GM23248 (cell line): Measurements from ENCODE around the gene CORO7. TPM values are rescaled to one million over a fixed set of nuclear protein-coding genes. Genes with fewer than 3 reads are reported as not detected.

Source experiments
- DNase-seq: peaks from one replicate; pipeline ENCODE4 v3.0.0-alpha.2; 2015
- H2AFZ ChIP-seq: fragments of 200-600 bp; sonication (generic); 2 replicates; pipeline ENCODE4 v1.6.1; 2016; ENCODE audit warnings: antibody characterized with exemption
- H3F3A ChIP-seq: fragments of 200-600 bp; sonication (generic); 2 replicates; pipeline ENCODE4 v1.6.1; 2016; ENCODE audit warnings: mild to moderate bottlenecking, antibody characterized with exemption, mixed run types; ENCODE audit not compliant: insufficient read depth
- H3K27ac ChIP-seq: fragments of 200-600 bp; sonication (generic); 2 replicates; pipeline ENCODE4 v1.5.1; 2016; ENCODE audit warnings: mild to moderate bottlenecking
- H3K27me3 ChIP-seq: fragments of 200-600 bp; sonication (generic); replicated peaks from 2 replicates; pipeline ENCODE4 v1.6.1; 2016; ENCODE audit warnings: mild to moderate bottlenecking; ENCODE audit not compliant: insufficient read depth
- H3K36me3 ChIP-seq: fragments of 200-600 bp; sonication (generic); 2 replicates; pipeline ENCODE4 v1.6.1; 2016; ENCODE audit warnings: low read depth, mild to moderate bottlenecking
- H3K4me1 ChIP-seq: fragments of 200-600 bp; sonication (generic); 2 replicates; pipeline ENCODE4 v1.6.1; 2016; ENCODE audit warnings: mild to moderate bottlenecking; ENCODE audit not compliant: insufficient read depth
- H3K4me2 ChIP-seq: fragments of 200-600 bp; sonication (generic); one replicate; pipeline ENCODE4 v1.6.1; 2016; ENCODE audit warnings: mild to moderate bottlenecking; ENCODE audit not compliant: unreplicated experiment
- H3K4me3 ChIP-seq: fragments of 200-600 bp; sonication (generic); 2 replicates; pipeline ENCODE4 v1.5.1; 2016; ENCODE audit warnings: mild to moderate bottlenecking
- H3K79me2 ChIP-seq: fragments of 200-600 bp; sonication (generic); 2 replicates; pipeline ENCODE4 v1.6.1; 2016; ENCODE audit warnings: mild to moderate bottlenecking; ENCODE audit not compliant: insufficient read depth
- H3K9ac ChIP-seq: fragments of 200-600 bp; sonication (generic); 2 replicates; pipeline ENCODE4 v1.6.1; 2016; ENCODE audit warnings: mild to moderate bottlenecking
- H3K9me2 ChIP-seq: fragments of 200-600 bp; sonication (generic); 2 replicates; pipeline ENCODE4 v1.6.1; 2016; ENCODE audit warnings: mixed run types, mild to moderate bottlenecking, moderate library complexity; ENCODE audit not compliant: insufficient read depth
- H3K9me3 ChIP-seq: fragments of 200-600 bp; sonication (generic); one replicate; pipeline ENCODE4 v1.6.1; 2017; ENCODE audit warnings: low read depth
- H4K20me1 ChIP-seq: fragments of 200-600 bp; sonication (generic); 2 replicates; pipeline ENCODE4 v1.6.0; 2016; ENCODE audit not compliant: insufficient read depth
- EZH2 ChIP-seq: fragments of 200-600 bp; sonication (generic); IDR thresholded peaks from 2 replicates; pipeline ENCODE4 v1.6.1; 2018; ENCODE audit warnings: antibody characterized with exemption, mild to moderate bottlenecking; ENCODE audit not compliant: insufficient read depth, poor library complexity, severe bottlenecking
- EZH2phosphoT487 ChIP-seq: fragments of 200-600 bp; sonication (generic); IDR thresholded peaks from 2 replicates; pipeline ENCODE4 v1.6.1; 2018; ENCODE audit warnings: antibody characterized with exemption, moderate library complexity, mild to moderate bottlenecking, low read depth; ENCODE audit not compliant: insufficient read depth
- WGBS, 2 experiments: methylation state at CpG; one replicate each; pipeline ENCODE4 v1.1.6; 2015 to 2017; ENCODE audit warnings: low lambda C conversion rate in 2 of 2, low coverage in 1 of 2; ENCODE audit errors: missing lambda C conversion rate in 2 of 2; 5-methylcytosine and 5-hydroxymethylcytosine counted together
- in situ Hi-C: fragments of 300-500 bp; cut with MboI; formaldehyde crosslinking; loops from 2 replicates; pipeline ENCODE4 v1.15.0; 2020
- polyA plus RNA-seq: library from polyadenylated mRNA; unstranded; fragments of >200 nt; fragmentation: Nextera tagmentation; extraction: Ambion mirVana; gene quantifications from 2 replicates; pipeline ENCODE4 v1.2.1, GENCODE V29; 2016
- total RNA-seq: library from RNA; depleted of rRNA; stranded (reverse); fragments of >200 nt; shearing (Covaris generic); gene quantifications from 2 replicates; pipeline ENCODE4 v1.2.3, GENCODE V29; 2014

Gene CORO7
- total and polyA plus RNA-seq, 2 experiments from 2014 or later = 7.3 to 13.2 TPM

DNA sequence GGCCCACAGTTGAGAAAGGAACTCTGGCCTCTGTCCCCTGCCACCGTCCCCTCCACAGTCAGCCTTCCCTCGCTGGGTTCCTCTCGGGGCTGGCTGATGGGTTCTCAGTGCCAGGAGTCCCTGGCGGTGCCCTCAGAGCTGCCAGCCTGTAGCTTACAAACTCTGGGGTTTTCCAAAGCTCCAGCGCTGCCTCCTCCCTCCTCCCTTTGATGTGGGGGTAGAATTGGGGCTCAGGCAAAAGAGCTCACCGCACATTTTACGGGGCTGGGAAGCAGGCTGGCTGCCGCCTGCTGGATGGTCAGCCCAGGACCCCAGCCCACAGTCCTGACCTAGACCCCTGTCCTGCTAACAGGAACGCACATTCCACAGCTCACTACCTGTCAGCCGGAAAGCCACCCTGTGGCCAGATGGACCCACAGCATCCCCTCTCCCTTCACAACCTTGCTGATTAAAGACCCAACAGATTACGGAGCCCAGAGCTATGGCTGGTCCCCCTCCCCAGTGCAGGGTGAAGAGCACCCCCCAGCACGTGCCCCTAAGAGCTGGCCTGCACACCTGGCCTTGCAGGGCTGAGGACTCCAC is 38.7 kb downstream of the CORO7 start:
- no peak overlapping the region for H2AFZ ChIP-seq
- peaks cover 3% of the 10 kb centered on the region; the same call in 1 of the 2 replicates for H3K36me3 ChIP-seq
- in situ Hi-C loops = no loop called here
- H3F3A ChIP-seq = peaks cover 21% of the 10 kb centered on the region; the same call in 1 of the 2 replicates
- H3K4me1 ChIP-seq = peaks cover 57% of the 10 kb centered on the region
- no peak for TF ChIP-seq EZH2phosphoT487
- no peak for TF ChIP-seq EZH2
- 19 to 28% methylated on average over 10 to 12 of the region's 12 CpGs for WGBS, 2 experiments
- H3K4me3 ChIP-seq = peak overlapping the region; percentile 47
- DNase-seq = peak; percentile 70
- H3K9me3 ChIP-seq = no peaks in the 10 kb centered on the region
- no peaks in the 10 kb centered on the region for H4K20me1 ChIP-seq
- H3K27ac ChIP-seq = peak overlapping the region; percentile 100
- no peaks in the 10 kb centered on the region for H3K27me3 ChIP-seq
- no peaks in the 10 kb centered on the region for H3K9me2 ChIP-seq
- H3K79me2 ChIP-seq = peaks cover 90% of the 10 kb centered on the region
- peak overlapping the region; percentile 97 for H3K4me2 ChIP-seq
- H3K9ac ChIP-seq = peak overlapping the region; percentile 99

DNA sequence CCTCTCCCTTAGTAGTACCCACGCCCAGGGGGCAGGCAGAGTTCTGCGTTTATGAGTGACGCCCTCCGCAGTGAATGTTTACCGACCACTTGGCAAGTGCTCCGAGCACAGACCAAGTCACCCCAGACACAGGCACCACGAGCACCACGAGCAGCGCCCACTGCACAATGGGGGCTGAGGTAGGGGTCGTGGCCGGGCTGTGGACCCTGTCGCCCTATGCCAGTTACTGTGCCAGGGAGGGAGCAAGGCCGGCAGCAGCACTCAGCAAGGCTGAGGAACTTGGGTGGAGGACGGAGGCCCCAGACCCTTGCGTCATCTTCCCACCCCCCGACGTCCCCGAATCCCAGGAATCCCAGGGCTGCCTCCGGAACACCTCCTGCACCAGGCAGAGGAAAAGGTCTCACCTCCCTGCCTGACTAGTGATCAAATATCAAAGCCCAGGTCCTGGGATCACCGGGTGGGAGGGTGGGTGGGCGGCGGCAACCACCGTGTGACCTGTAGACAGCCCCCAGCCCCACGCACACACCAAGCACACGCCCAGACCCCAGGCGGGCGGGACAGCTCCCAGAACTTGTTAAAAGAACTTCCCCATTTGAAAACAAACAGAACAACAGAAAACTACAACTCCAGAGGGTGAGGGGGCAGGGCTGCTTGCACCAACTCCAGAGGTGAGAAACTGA is 39.4 kb downstream of the CORO7 start:
- H3K36me3 ChIP-seq = no peaks in the 10 kb centered on the region
- DNase-seq = no peak
- no peak for TF ChIP-seq EZH2phosphoT487
- TF ChIP-seq EZH2 = no peak
- H3K27me3 ChIP-seq = no peaks in the 10 kb centered on the region
- H3K4me3 ChIP-seq = peak overlapping the region; percentile 100
- peaks cover 57% of the 10 kb centered on the region for H3K4me1 ChIP-seq
- H3K9me3 ChIP-seq = no peaks in the 10 kb centered on the region
- H3K27ac ChIP-seq = peak overlapping the region; percentile 100
- in situ Hi-C loops = no loop called here
- peaks cover 26% of the 10 kb centered on the region for H3F3A ChIP-seq
- 2 to 4% methylated on average over 27 of the region's 27 CpGs for WGBS, 2 experiments
- peaks cover 95% of the 10 kb centered on the region for H3K79me2 ChIP-seq
- H4K20me1 ChIP-seq = no peaks in the 10 kb centered on the region
- H3K4me2 ChIP-seq = peak overlapping the region; percentile 97
- H3K9me2 ChIP-seq = no peaks in the 10 kb centered on the region
- no peak overlapping the region for H2AFZ ChIP-seq
- peak overlapping the region; percentile 99 for H3K9ac ChIP-seq

DNA sequence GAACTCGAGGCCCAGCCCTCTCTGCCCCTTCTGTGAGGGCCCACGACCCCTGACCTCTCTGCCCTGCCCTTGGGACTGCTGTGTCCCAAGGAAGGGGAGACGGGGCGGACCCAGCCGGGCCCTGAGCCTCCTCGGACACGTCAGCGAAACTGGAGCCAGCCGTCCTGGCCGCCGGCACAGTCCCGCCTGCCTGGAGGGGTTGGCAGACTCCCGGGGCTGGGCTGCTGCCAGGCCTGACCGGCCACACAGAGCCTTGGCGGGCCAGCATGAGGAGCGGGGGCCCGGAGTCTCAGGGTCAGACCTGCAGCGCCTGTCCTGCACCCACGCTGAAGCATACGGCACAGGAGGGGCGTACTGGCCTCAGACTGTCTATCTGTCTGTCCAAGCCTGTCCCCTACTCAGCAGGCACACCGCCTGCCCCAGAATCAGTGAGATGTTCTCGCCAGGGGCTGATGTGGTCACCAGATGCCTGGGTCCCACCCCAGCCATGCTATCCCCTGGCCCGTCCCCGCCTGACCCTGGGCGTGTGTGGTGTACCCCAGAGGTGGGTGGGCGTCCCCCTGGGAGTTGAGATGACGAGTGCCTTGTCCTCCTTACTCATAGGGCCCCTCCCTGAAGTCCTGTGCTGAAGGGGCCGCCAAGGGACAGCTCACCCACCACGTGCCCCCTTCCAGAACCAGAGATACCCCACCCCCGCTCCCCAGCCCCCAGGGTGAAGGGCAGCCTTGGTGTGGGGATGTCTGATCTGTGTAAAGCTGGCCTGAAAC is 40.1 kb downstream of the CORO7 start:
- Histone ChIP-seq H3K4me2 (peak overlapping the region; percentile 97), H3K79me2 (peaks cover 91% of the 10 kb centered on the region), H3K9ac (peak overlapping the region; percentile 99), H3K27ac (peak overlapping the region; percentile 100), H3K9me2 (no peaks in the 10 kb centered on the region), H3F3A (peaks cover 28% of the 10 kb centered on the region), H3K27me3 (no peaks in the 10 kb centered on the region), H3K4me3 (peak overlapping the region; percentile 100), H3K36me3 (no peaks in the 10 kb centered on the region), H3K9me3 (no peaks in the 10 kb centered on the region), H4K20me1 (no peaks in the 10 kb centered on the region), H3K4me1 (peaks cover 59% of the 10 kb centered on the region), H2AFZ (no peak overlapping the region)
- DNase-seq = peak; percentile 94
- in situ Hi-C loops = no loop called here
- WGBS, 2 experiments = 0 to 1% methylated on average over 26 to 30 of the region's 31 CpGs
- TF ChIP-seq EZH2 (no peak), EZH2phosphoT487 (no peak)

DNA sequence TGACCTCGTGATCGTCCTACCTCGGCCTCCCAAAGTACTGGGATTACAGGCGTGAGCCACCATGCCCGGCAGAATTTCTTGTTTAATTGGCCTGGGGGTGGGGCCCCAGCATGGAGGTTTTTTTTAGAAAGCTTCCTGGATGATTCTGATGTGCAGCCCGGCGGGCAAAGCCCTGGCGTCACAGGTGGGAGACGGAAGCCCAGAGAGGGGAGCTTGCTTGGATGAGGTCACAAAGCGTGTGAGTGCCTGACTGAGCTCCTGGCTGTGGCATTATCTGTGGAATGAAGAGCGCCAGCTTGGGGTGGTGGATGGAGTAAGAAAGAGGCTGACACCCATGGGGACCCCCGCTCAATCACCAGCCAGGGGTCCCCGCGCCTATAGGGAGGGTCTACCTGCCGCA is 40.7 kb downstream of the CORO7 start:
- H3K4me2 ChIP-seq = peak overlapping the region; percentile 97
- H3K9me2 ChIP-seq = no peaks in the 10 kb centered on the region
- no peaks in the 10 kb centered on the region for H3K27me3 ChIP-seq
- H3K36me3 ChIP-seq = no peaks in the 10 kb centered on the region
- H2AFZ ChIP-seq = no peak overlapping the region
- H3K9me3 ChIP-seq = no peaks in the 10 kb centered on the region
- H3K27ac ChIP-seq = peak overlapping the region; percentile 100
- H3K4me3 ChIP-seq = peak overlapping the region; percentile 100
- H3F3A ChIP-seq = peaks cover 32% of the 10 kb centered on the region
- H3K9ac ChIP-seq = peak overlapping the region; percentile 99
- WGBS, 2 experiments = 9 to 10% methylated on average over 11 to 15 of the region's 15 CpGs
- TF ChIP-seq EZH2 = no peak
- in situ Hi-C loops = no loop called here
- DNase-seq = peak; percentile 93
- no peaks in the 10 kb centered on the region for H4K20me1 ChIP-seq
- H3K4me1 ChIP-seq = peaks cover 63% of the 10 kb centered on the region
- peaks cover 85% of the 10 kb centered on the region for H3K79me2 ChIP-seq
